H1 (cell line): ENCODE results near the gene CRYBG3. TPM values are rescaled to one million over a fixed set of nuclear protein-coding genes. Genes with fewer than 3 reads are reported as not detected.

ENCODE experiments used
- CTCF ChIA-PET: fragments of 300-600 bp; sonication (Branson Sonifier 250); formaldehyde crosslinking; loops from one replicate; lab custom pipeline; 2021; ENCODE audit not compliant: partially characterized antibody; lab: Charles Lee
- POLR2A ChIA-PET: fragments of 300-600 bp; sonication (Branson Sonifier 250); formaldehyde crosslinking; loops from one replicate; lab custom pipeline; 2021; ENCODE audit warnings: inconsistent platforms; ENCODE audit not compliant: partially characterized antibody; lab: Charles Lee
- DNase-seq, 2 experiments: peaks; one replicate each; pipeline versions ENCODE4 v3.0.0 to v3.0.0-alpha.2; 2010 to 2022; ENCODE audit warnings: low spot score in 2 of 2, low read depth in 1 of 2, mixed read lengths in 1 of 2
- FAIRE-seq: peaks from 2 replicates; lab custom pipeline; 2011; peaks lifted over from hg19 to GRCh38; lab: Jason Lieb, UNC
- H2AFZ ChIP-seq: 2 replicates; pipeline ENCODE4 v1.8.1; 2012; ENCODE audit warnings: low read length, inconsistent platforms
- H2AK5ac ChIP-seq: 2 replicates; pipeline ENCODE4 v1.6.1; 2013; ENCODE audit warnings: low read depth, low read length
- H2BK120ac ChIP-seq: replicated peaks from 2 replicates; pipeline ENCODE3; 2013; ENCODE audit warnings: low read depth, low read length, inconsistent platforms
- H2BK12ac ChIP-seq: 2 replicates; pipeline ENCODE4 v1.6.1; 2013; ENCODE audit warnings: low read depth, low read length
- H2BK15ac ChIP-seq: 2 replicates; pipeline ENCODE4 v1.6.1; 2013; ENCODE audit warnings: low read length
- H2BK20ac ChIP-seq: 2 replicates; pipeline ENCODE4 v1.6.1; 2013; ENCODE audit warnings: low read length
- H2BK5ac ChIP-seq: 2 replicates; pipeline ENCODE4 v1.6.1; 2013; ENCODE audit warnings: low read depth, low read length
- H3K14ac ChIP-seq: 2 replicates; pipeline ENCODE4 v1.6.1; 2013; ENCODE audit warnings: inconsistent platforms; ENCODE audit not compliant: insufficient read length
- H3K18ac ChIP-seq: 2 replicates; pipeline ENCODE4 v1.6.1; 2013; ENCODE audit warnings: low read length; ENCODE audit errors: extremely low read depth
- H3K23ac ChIP-seq: 2 replicates; pipeline ENCODE4 v1.6.1; 2013; ENCODE audit warnings: inconsistent platforms; ENCODE audit not compliant: insufficient read length
- H3K23me2 ChIP-seq: 2 replicates; pipeline ENCODE4 v1.6.1; 2013; ENCODE audit warnings: low read depth, low read length
- H3K27ac ChIP-seq: 2 replicates; pipeline ENCODE4 v1.6.1; 2011; ENCODE audit warnings: low read depth, low read length, inconsistent platforms
- H3K27me3 ChIP-seq, 4 experiments: replicated peaks in 1 of 4; 1 replicate in 1 of 4; 2 replicates in 3 of 4; pipeline versions ENCODE4 v1.6.1 to v1.8.1; 2011 to 2013; ENCODE audit warnings: low read length in 3 of 4, mild to moderate bottlenecking in 3 of 4, inconsistent platforms in 2 of 4, mixed read lengths in 2 of 4, moderate library complexity in 1 of 4; ENCODE audit not compliant: control insufficient read depth in 3 of 4, insufficient read depth in 3 of 4; ENCODE audit errors: extremely low read depth in 1 of 4
- H3K36me3 ChIP-seq, 4 experiments: 2 replicates each; pipeline versions ENCODE4 v1.6.1 to v1.8.1; 2011 to 2013; ENCODE audit warnings: mild to moderate bottlenecking in 4 of 4, low read length in 3 of 4, moderate library complexity in 2 of 4, control low read depth in 1 of 4, inconsistent platforms in 1 of 4; ENCODE audit not compliant: insufficient read depth in 4 of 4, control insufficient read depth in 2 of 4
- H3K4ac ChIP-seq: replicated peaks from 2 replicates; pipeline ENCODE3; 2013; ENCODE audit warnings: low read length, low read depth, mixed read lengths, inconsistent platforms; ENCODE audit not compliant: insufficient read length
- H3K4me1 ChIP-seq, 4 experiments: replicated peaks in 1 of 4; 1 replicate in 1 of 4; 2 replicates in 3 of 4; pipeline versions ENCODE4 v1.6.1 to v1.8.1; 2011 to 2013; ENCODE audit warnings: low read length in 3 of 4, inconsistent platforms in 2 of 4, mixed read lengths in 1 of 4; ENCODE audit not compliant: insufficient read depth in 4 of 4, control insufficient read depth in 3 of 4
- H3K4me2 ChIP-seq, 2 experiments: 2 replicates each; pipeline versions ENCODE4 v1.6.1 to v1.8.1; 2011 to 2013; ENCODE audit warnings: low read depth in 2 of 2, low read length in 2 of 2, control low read depth in 1 of 2, inconsistent platforms in 1 of 2, mild to moderate bottlenecking in 1 of 2; ENCODE audit not compliant: insufficient read depth in 1 of 2
- H3K4me3 ChIP-seq, 4 experiments: fragments of 200-600, 300-600 bp in 1 of 4; sonication (generic), shearing (Covaris generic), sonication (Bioruptor Twin) in 1 of 4; 2 replicates each; pipeline versions ENCODE4 v1.5.1 to v1.8.1; 2011 to 2016; ENCODE audit warnings: low read length in 4 of 4, low read depth in 3 of 4, control low read depth in 2 of 4, inconsistent platforms in 2 of 4, mild to moderate bottlenecking in 2 of 4, mixed read lengths in 1 of 4, moderate library complexity in 1 of 4; ENCODE audit not compliant: insufficient read depth in 2 of 4; ENCODE audit errors: extremely low read depth in 1 of 4
- H3K56ac ChIP-seq: replicated peaks from 2 replicates; pipeline ENCODE3; 2013; ENCODE audit warnings: low read depth, mild to moderate bottlenecking, mixed read lengths, low read length, inconsistent platforms; ENCODE audit not compliant: insufficient read length
- H3K79me1 ChIP-seq: 2 replicates; pipeline ENCODE4 v1.6.1; 2013; ENCODE audit warnings: low read depth, low read length, control low read depth
- H3K79me2 ChIP-seq, 2 experiments: 2 replicates each; pipeline versions ENCODE4 v1.6.1 to v1.8.1; 2012 to 2013; ENCODE audit warnings: low read length in 2 of 2, mild to moderate bottlenecking in 2 of 2, inconsistent platforms in 1 of 2; ENCODE audit not compliant: insufficient read depth in 2 of 2, control insufficient read depth in 1 of 2
- H3K9ac ChIP-seq, 4 experiments: replicated peaks in 1 of 4; 1 replicate in 1 of 4; 2 replicates in 3 of 4; pipeline versions ENCODE4 v1.6.1 to v1.8.1; 2011 to 2013; ENCODE audit warnings: low read depth in 3 of 4, low read length in 3 of 4, control low read depth in 2 of 4, mild to moderate bottlenecking in 2 of 4, moderate library complexity in 2 of 4, inconsistent platforms in 1 of 4; ENCODE audit errors: extremely low read depth in 1 of 4
- H3K9me3 ChIP-seq, 2 experiments: 2 replicates each; pipeline versions ENCODE4 v1.6.1 to v1.8.1; 2012 to 2013; ENCODE audit warnings: mild to moderate bottlenecking in 2 of 2, moderate library complexity in 2 of 2, control low read depth in 1 of 2, inconsistent platforms in 1 of 2, low read depth in 1 of 2, low read length in 1 of 2, mixed read lengths in 1 of 2; ENCODE audit not compliant: insufficient read depth in 2 of 2
- H4K20me1 ChIP-seq, 2 experiments: replicated peaks in 1 of 2; 2 replicates each; pipeline versions ENCODE3 to v1.8.1; 2011 to 2013; ENCODE audit warnings: inconsistent platforms in 2 of 2, low read length in 2 of 2, mild to moderate bottlenecking in 1 of 2; ENCODE audit not compliant: insufficient read depth in 2 of 2, control insufficient read depth in 1 of 2
- H4K5ac ChIP-seq: 2 replicates; pipeline ENCODE4 v1.6.1; 2013; ENCODE audit warnings: low read length, low read depth, mixed read lengths, inconsistent platforms; ENCODE audit not compliant: insufficient read length
- H4K8ac ChIP-seq: 2 replicates; pipeline ENCODE4 v1.8.0; 2013; ENCODE audit warnings: mild to moderate bottlenecking, moderate library complexity, low read length, inconsistent platforms; ENCODE audit not compliant: insufficient read depth; ENCODE audit errors: extremely low read depth
- H4K91ac ChIP-seq: replicated peaks from 2 replicates; pipeline ENCODE3; 2013; ENCODE audit warnings: low read length, mixed read lengths, inconsistent platforms; ENCODE audit not compliant: insufficient read length
- CHD2 ChIP-seq: IDR thresholded peaks from 2 replicates; pipeline ENCODE4 v1.6.1; 2012; ENCODE audit warnings: low read length, improper control_type of control experiment
- CTBP2 ChIP-seq: IDR thresholded peaks from 2 replicates; pipeline ENCODE4 v1.7.0; 2011; ENCODE audit warnings: borderline replicate concordance, mild to moderate bottlenecking, moderate library complexity, mixed read lengths, low read length; ENCODE audit not compliant: insufficient read depth, insufficient read length
- HDAC6 ChIP-seq: IDR thresholded peaks from one replicate; pipeline ENCODE4 v1.7.1; 2012; ENCODE audit warnings: low read depth, mild to moderate bottlenecking, inconsistent platforms, low read length, moderate library complexity
- RAD21 ChIP-seq, 2 experiments: IDR thresholded peaks in 1 of 2; conservative IDR thresholded peaks in 1 of 2; 2 replicates each; pipeline ENCODE4 v1.6.1; 2011; ENCODE audit warnings: low read depth in 2 of 2, low read length in 2 of 2, improper control_type of control experiment in 1 of 2, inconsistent platforms in 1 of 2, mild to moderate bottlenecking in 1 of 2, moderate library complexity in 1 of 2
- RBBP5 ChIP-seq: IDR thresholded peaks from 2 replicates; pipeline ENCODE4 v1.7.1; 2012; ENCODE audit warnings: low read depth, mild to moderate bottlenecking, inconsistent platforms, low read length, moderate library complexity, borderline replicate concordance
- RFX5 ChIP-seq: IDR thresholded peaks from 2 replicates; pipeline ENCODE4 v1.6.1; 2011; ENCODE audit warnings: low read depth, low read length, improper control_type of control experiment, borderline replicate concordance
- SP4 ChIP-seq: IDR thresholded peaks from 2 replicates; pipeline ENCODE4 v1.6.1; 2012; ENCODE audit warnings: low read length, inconsistent platforms
- TBP ChIP-seq: IDR thresholded peaks from 2 replicates; pipeline ENCODE4 v1.6.1; 2011; ENCODE audit warnings: low read depth, low read length, improper control_type of control experiment
- WGBS, 2 experiments: shearing (Covaris generic) in 1 of 2; methylation state at CpG; one replicate each; pipeline versions ENCODE4 v1.1.6 to v1.1.7; 2013 to 2015; ENCODE audit warnings: low lambda C conversion rate in 2 of 2, mixed read lengths in 2 of 2, inconsistent platforms in 1 of 2, low coverage in 1 of 2, missing lambda C conversion rate in 1 of 2; ENCODE audit not compliant: insufficient replicate concordance in 2 of 2, insufficient coverage in 1 of 2, insufficient read length in 1 of 2; ENCODE audit errors: extremely low coverage in 1 of 2, missing lambda C conversion rate in 1 of 2; 5-methylcytosine and 5-hydroxymethylcytosine counted together
- polyA plus RNA-seq, 7 experiments: library from polyadenylated mRNA; depleted of rRNA in 3 of 7; stranded (reverse) in 5 of 7; unstranded in 2 of 7; fragments of >200 nt in 5 of 7; fragments of 200-250 nt in 2 of 7; gene quantifications; 1 replicate in 5 of 7; 2 replicates in 1 of 7; 4 replicates in 1 of 7; pipeline versions ENCODE4 v1.2.1 to v1.2.3, GENCODE V29; 2011 to 2013; ENCODE audit warnings: missing spikeins in 2 of 7, mixed read lengths in 2 of 7
- total RNA-seq: library from RNA; stranded (reverse); fragmentation: NEBNext Ultra II Directional; extraction: Animal tissue kit (Norgen Biotek cat#: 25700); gene quantifications from 2 replicates; pipeline ENCODE4 v1.2.1, GENCODE V29; 2021

Gene CRYBG3
- total and polyA plus RNA-seq, 2 of the 8 experiments (the other 6 are each of a cell fraction or from before 2014, with no cell fraction given) = 2.1 to 8.0 TPM

DNA sequence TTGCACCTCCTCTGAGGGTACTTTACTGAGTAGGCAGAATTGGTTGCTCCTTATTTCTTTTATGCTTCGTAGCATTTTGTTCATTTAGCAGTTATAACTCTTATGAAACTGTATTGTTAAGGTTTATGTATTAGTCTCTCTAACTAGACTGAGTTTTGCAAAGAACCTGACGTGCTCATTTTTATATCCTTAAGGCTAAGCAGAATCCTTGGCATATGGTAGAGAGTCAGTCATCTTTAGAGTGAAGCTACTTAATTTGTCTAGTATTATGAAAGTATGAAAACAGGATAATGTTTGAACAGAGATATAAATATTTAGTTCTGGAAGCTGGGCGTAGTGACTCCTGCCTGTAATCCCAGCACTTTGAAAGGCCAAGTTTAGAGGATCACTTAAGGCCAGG lies 20.1 kb downstream of the CRYBG3 start:
- no peak overlapping the region for H4K91ac ChIP-seq
- H4K5ac ChIP-seq = no peak overlapping the region
- no peaks in the 10 kb centered on the region for H3K4me1 ChIP-seq
- no peak overlapping the region for H2BK5ac ChIP-seq
- DNase-seq = no peak
- 91% methylated on average over 3 of the region's 3 CpGs; no CpG with 5 or more reads in 1 of the 2 experiments for WGBS, 2 experiments
- no peak overlapping the region for H3K4me2 ChIP-seq
- no peak overlapping the region for H3K9ac ChIP-seq
- no peak overlapping the region for H2BK120ac ChIP-seq
- H3K14ac ChIP-seq = no peak overlapping the region
- H2BK20ac ChIP-seq = no peak overlapping the region
- H4K20me1 ChIP-seq = no peaks in the 10 kb centered on the region
- H3K4ac ChIP-seq = no peak overlapping the region
- H4K8ac ChIP-seq = no peak overlapping the region
- ChIA-PET CTCF (interaction anchor here (0.8 kb wide), 1 partner anchor 12 kb away, joined by 3 read pairs; no protein-coding TSS in a partner anchor), POLR2A (no interaction called here)
- H3K36me3 ChIP-seq = no peaks in the 10 kb centered on the region
- no peak overlapping the region for H2BK15ac ChIP-seq
- no peaks in the 10 kb centered on the region for H3K23me2 ChIP-seq
- no peak overlapping the region for H2AFZ ChIP-seq
- no peak overlapping the region for H2AK5ac ChIP-seq
- no peak overlapping the region for H3K23ac ChIP-seq
- H3K56ac ChIP-seq = no peak overlapping the region
- no peaks in the 10 kb centered on the region; the same call in 1 of the 2 replicates for H3K79me1 ChIP-seq
- H3K27ac ChIP-seq = no peak overlapping the region
- no peak overlapping the region for H2BK12ac ChIP-seq
- no peak overlapping the region for H3K18ac ChIP-seq
- no peaks in the 10 kb centered on the region for H3K79me2 ChIP-seq
- no peak overlapping the region for H3K4me3 ChIP-seq
- no peaks in the 10 kb centered on the region for H3K9me3 ChIP-seq
- no peaks in the 10 kb centered on the region for H3K27me3 ChIP-seq
- FAIRE-seq = no peak
- TF ChIP-seq RFX5 (no peak), RAD21 (IDR thresholded peaks at IDR 0.05 in 1 of 2, conservative IDR thresholded peaks at IDR 0.05 in 1 of 2; ENCODE audit: low read depth in 2 of 2, low read length in 2 of 2) (no peak), HDAC6 (no peak), RBBP5 (no peak), SP4 (no peak), TBP (no peak), CHD2 (no peak), CTBP2 (no peak)
